Activated CD4-positive, alpha-beta T cell treated with anti-CD3 and anti-CD28 coated beads for 1 hour (primary cell): ENCODE measurements around the gene HOXC5.

Source experiments
- DNase-seq: peaks from one replicate; pipeline ENCODE4 v3.0.0-alpha.2; 2020

HOXC5 gene

DNA sequence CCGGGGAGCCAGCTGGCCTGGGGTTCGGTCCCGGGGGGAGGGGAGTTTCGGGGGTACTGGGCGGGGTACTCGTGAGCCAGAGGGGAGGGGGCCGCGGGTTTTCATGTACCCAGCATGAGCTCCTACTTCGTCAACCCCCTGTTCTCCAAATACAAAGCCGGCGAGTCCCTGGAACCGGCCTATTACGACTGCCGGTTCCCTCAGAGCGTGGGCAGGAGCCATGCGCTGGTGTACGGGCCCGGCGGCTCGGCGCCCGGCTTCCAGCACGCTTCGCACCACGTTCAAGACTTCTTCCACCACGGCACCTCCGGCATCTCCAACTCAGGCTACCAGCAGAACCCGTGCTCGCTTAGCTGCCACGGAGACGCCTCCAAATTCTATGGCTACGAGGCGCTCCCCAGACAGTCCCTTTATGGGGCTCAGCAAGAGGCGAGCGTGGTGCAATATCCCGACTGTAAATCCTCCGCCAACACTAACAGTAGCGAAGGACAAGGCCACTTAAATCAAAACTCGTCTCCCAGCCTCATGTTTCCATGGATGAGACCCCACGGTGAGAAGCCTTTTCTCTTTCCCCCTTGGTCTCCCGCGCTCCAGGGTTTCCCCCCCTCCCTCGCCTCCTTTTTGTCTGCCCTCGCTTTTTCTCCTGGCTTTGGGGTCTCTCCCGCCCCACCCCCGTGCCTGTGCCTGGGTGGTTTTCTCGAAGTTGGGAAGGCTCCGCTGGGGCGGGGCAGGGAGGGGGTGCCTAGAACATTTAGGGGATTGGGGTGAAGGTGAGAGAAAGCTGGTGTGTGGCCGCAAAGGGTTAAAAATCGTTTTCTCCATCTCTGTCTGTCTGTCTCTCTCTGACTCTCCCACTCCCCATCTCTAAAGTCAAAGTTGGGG is 23.4 kb upstream of the HOXC5 start:
- no peak for DNase-seq

DNA sequence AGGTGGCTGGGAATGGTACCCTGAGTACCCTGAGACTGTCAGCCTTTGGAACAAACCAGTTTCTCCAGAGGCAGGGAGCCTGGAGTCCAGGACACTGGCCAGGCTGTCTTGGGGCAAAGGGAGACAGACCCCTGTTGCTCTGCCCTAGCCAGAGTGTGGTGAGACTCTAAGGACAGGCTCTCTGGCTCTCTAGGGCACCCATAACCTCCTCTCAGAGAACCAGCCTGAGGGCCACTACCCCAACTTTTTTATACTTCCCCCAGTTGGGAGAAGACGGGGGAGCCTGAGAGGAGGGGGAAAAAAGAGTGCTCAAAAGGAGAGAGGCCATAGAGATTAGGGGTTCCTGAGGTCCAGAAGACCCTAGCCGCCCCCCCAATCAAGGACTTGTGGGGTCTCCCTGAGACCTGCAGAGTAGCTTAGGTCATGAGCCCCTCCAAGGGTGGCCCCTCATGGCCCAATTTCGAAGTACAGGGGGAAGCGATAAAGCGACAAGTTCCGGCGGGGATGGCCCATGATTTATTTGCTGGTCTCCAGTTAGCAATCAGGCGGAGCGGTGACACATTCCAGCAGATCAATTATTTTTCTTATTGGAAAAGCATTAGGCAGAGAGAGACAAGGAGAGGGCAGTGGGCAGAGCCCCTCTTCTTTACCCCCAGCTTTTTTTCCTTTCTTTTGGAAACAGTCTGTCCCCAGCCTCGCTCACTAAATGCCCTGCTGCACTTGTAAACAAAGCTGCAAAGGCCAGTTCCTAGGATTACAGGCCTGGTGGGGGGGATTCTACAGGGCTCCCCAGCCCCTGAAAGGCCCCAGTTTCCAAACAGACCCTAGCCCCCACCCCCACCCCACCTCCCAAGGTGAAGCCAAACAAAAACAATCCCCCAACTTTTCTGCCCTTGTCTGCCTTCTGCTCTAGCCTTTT is 22.5 kb upstream of the HOXC5 start:
- DNase-seq, result no peak

- DNase-seq, result no peak
Measured at GRCh38 chr12:54010972-54011664, 21.7 kb upstream of the HOXC5 start.

- no peak for DNase-seq
Measured at GRCh38 chr12:54011665-54012532, 21.0 kb upstream of the HOXC5 start.

DNA sequence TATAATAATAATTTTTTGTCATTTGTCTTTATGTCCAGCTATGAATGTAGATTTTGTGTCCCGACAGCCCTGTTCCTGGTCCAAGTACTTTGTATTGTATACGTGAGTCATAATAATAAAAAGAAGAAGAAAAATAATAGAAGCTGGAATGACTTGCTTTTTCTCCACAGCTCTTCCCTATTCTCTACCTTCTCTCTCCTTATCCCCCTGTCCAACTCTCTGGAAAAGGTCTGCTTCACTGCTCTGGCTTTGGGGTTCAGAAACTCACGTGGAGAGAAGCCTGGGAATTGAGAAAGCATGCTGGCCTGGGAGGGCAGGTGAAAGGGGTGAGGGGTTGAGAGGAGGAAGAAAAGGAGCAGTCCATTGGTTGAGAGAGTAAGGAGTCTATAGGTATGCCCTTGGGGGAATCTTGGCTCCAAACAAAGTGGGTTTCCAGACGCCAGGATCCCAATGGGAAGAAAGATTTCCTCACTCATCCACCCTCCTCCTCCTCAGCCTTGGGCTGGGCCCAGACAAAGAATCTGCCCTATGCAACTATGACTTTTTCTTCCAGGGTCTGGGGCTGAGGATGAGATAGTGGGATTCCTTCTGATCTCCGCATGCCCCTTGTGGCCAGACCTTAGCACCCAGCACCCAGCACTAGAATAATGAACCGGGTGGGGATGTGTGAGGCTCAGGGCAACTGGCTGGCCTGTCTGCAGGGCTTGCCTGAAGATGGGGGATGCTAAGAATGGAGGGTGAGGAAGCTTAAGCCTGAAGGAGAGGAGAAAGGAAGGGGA is 20.0 kb upstream of the HOXC5 start:
- no peak for DNase-seq

DNA sequence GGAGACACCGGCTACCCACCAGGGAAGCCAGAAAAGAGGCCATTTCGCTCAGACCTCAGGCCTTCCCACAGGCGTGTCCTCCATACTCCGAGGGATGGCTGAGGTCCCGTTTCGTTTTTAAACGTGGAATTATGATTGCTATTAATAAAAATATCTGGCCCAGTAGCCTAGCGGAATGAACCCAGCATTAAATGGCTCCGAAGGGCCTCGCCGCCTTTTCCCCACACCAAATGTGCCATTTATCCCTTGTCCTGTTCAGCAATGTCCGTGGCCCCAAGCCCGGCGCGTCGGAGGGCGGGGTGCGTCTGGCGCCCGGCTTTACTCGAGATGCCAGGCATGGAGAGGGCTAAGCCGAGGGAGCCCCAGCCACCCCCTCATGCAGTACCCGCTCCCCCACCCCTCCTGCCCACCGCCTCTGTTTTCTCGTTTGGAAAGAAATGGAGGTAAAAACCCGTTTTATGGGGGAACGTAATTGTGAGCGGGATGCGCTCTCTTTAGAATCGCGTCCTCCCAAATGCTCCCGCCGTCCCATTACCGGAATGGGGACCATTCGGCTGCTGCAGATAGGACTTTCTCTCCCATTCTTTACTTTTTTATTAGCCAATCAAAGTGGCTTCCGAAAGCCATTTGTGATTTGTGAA is 18.4 kb upstream of the HOXC5 start:
- no peak for DNase-seq

GRCh38 chr12:54015018-54015931 is 17.6 kb upstream of the HOXC5 start:
- no peak for DNase-seq

DNA sequence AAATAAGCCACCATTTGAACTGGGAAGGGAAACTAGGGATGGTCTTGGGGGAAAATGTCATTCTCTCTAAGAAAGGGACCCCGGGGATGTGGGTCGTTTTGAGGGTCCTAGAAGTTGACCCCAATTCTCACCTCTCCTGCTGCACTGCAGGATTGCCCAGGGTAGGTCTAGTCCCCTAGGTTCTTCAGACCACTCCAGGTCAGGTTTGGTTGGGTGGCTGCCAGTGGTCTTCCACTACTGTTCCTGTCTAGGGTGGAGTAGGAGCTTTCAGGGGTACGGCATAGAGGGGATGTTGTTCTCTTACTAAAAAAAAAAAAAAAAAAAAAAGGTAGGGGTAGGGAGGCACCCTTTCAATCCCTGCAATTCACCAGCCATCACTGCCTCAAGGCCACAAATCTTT is 16.8 kb upstream of the HOXC5 start:
- no peak for DNase-seq

DNA sequence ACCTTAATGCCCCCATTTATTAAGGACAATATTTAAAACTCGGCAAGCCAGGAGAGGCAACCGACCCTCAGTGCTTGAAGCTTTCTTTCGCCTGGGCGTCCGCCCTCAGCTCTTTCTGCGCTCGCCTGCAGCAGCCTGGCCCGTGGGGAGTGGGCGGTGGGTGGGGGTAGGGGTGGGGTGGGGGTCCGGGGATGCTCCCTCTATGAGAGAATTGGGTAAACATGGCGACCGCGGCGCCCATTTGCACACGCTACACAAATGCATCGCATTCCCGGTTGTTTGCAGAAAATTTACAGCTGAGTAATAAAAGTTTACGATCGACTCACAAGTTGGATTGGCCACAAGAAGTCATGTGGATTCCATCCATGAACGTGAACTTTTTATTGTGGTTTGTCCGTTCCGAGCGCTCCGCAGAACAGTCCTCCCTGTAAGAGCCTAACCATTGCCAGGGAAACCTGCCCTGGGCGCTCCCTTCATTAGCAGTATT is 16.3 kb upstream of the HOXC5 start:
- no peak for DNase-seq

DNA sequence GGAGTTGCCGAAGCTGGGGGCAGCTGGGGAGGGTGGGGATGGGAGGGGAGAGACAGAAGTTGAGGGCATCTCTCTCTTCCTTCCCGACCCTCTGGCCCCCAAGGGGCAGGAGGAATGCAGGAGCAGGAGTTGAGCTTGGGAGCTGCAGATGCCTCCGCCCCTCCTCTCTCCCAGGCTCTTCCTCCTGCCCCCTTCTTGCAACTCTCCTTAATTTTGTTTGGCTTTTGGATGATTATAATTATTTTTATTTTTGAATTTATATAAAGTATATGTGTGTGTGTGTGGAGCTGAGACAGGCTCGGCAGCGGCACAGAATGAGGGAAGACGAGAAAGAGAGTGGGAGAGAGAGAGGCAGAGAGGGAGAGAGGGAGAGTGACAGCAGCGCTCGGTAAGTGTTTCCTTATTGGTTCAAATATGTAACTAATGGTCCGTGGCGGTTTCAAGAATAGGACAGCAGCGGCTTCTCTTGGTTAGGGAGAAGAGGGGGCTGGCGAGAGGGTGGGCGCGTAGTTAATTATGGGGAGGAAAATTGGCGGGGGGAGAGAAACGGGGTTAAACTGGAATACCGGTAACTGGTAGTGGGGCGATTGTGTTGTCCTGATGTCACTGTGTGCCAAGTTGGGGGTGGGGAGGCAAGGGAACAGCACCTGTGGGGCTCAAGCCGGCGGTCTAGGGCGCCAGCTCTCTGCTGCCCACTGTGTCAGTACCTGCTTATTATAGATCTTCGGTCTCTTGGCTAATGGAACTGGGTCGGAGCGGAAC is 15.6 kb upstream of the HOXC5 start:
- no peak for DNase-seq

DNA sequence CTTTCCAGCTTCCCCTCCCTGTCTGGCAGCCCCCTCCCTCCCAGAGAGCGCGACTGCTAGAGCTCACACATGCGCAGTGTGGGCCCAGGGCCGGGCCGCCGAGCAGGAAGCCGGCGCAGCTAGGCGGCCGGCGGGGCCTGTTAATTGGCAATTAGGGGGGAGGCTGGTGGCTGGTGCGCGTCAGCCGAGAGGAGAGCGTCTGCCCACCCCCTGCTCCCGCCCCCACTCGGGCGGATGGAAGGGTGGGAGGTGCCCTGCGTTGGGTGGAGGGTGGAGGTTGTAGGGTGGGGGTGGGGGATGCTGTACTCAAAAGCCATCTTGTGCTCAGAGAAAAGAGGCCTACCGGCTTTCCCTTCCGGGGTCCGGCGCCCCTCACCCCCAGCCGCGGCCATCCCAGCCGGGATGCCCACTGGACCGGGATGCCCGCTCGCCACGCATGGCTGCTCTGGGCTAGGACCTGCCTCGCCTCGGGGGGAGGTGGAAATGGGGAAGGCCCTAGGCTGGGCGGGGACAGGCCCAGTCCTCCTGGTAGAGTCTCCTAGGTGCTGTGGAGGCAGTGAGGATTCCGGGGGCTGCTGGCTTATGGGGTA is 14.9 kb upstream of the HOXC5 start:
- DNase-seq, result peak; percentile 60

GRCh38 chr12:54018468-54018984 is 14.3 kb upstream of the HOXC5 start:
- no peak for DNase-seq

DNA sequence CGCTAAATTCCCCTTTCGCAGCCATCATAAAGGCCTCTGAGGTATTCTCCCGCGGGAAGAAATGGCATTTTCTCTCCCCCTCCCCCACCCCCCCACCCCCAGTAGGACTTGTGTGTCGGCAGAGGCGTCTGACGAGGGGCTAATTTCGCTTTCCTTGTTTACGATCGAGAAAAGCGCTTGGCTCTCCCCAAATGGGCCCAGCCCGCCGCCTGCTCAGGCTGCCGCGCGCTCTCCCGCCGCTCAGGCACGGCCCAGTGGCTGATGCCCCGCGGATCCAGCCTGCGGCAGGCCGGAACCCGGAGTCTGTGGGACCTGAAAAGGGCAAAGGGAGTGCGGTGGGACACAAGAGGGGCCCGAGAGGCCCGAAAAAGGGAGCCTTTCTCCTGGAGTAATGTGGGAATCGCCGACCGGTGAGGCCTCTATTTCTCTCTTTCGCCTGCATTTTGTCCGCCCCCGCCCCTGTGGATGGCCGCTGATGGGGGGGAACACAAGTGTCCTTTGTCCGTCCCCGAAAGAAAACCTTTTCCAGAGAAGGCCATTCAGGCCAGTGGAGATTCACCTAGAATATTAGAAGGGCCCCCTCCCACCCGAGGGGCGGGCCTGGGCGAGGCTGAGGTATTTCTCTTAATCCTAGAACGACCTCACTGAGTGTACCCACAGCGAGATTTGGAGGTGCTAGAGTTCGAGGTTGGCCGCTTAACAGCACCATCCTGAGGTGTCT is 13.6 kb upstream of the HOXC5 start:
- DNase-seq, result no peak

DNA sequence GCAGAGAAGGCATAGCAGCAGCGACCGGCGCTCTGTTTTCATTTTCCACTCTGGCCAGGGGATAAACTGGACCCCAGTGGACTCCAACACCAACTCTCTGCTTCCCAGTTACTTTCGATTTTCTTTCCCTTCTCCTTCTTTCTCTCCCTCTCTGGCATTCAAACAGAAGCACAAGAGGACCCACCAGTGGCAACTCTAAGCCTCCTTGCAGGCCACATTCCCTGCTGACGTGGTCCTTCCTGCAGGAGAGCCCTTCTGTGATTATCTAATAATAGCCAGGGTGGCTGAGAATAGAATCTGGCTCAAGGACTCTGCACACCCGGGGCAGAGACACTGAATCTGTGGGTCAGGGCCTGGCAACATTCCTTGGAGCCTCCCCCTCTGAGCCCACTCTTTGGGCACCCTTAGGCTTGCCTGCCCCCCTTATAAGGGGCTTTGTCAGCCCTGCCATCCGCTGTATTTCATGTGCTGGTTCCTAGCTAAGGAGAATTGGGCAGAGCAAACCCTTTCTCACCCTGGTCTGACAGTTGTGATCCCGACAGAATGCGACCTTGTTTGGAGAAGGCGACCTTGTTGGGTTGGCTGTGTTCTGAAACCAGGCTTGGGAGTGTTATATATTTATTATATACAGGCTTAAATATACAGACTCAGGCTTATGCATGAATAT is 12.8 kb upstream of the HOXC5 start:
- DNase-seq, result no peak

- no peak for DNase-seq
Measured at GRCh38 chr12:54020591-54021405, 12.1 kb upstream of the HOXC5 start.

GRCh38 chr12:54021432-54022013 is 11.3 kb upstream of the HOXC5 start:
- DNase-seq, result no peak
